Right lobe of liver (tissue), 4 donors: ENCODE measurements around the gene FKBP5.

Experiments used
- CTCF ChIP-seq, 4 donors: fragments of 200-600 bp in 3 of 4; fragments of 450-650 bp in 1 of 4; IDR thresholded peaks; one replicate each; pipeline versions ENCODE4 v1.5.1 to v1.8.0; 2016 to 2022; ENCODE audit warnings: antibody characterized with exemption in 4 of 4, mild to moderate bottlenecking in 2 of 4
- POLR2A ChIP-seq: fragments of 450-650 bp; IDR thresholded peaks from one replicate; pipeline ENCODE4 v1.6.1; 2017; ENCODE audit warnings: antibody characterized with exemption, mild to moderate bottlenecking
- donor health status: DM: no; HTN: no; CAD: no.
- donor health status: DM: no; HTN: no; CAD: no.
- donor health status: DM: no; HTN: yes; CAD: no.

DNA sequence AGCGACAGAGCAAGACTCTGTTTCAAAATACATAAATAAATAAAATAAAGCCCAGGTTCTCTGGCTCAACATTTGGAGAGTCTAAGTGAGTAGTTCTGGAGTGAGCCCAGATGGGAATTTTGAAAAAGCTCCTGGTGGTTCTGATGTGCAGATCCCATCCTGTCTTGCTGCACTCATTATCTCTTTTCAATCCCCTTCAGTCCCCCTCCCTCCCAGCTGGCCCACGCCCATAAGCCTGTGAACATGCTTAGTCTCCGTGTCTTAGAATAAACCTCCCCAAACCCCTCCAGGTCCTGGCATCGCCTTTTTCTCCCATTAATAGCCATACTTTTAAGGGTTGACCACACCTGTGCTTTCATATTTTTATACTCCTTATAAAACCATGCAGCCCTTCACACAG, 156.6 kb downstream of the FKBP5 start:
- TF ChIP-seq POLR2A (no peak), CTCF (IDR thresholded peaks at IDR 0.05) (no peak)
